ENCODE measurements around the gene TMED1.

- no peak for TF ChIP-seq CTCF (IDR thresholded peaks at IDR 0.05)
- TF ChIP-seq POLR2A (IDR thresholded peaks at IDR 0.05), result no peak
These were observed 33.5 kb downstream of the TMED1 start for GRCh38 chr19:10802479-10802878.

Measured in adrenal gland (tissue), 5 donors.